A549 (cell line): ENCODE measurements around the gene FGF1. TPM values are rescaled to one million over a fixed set of nuclear protein-coding genes. Genes with fewer than 3 reads are reported as not detected.

Experiments
- ATAC-seq, 2 experiments: fragments of 200-7000 bp in 1 of 2; fragments of >200 bp in 1 of 2; cut with Nextera tagmentation in 1 of 2; cut with Tn5 transposase in 1 of 2; 3 replicates each; pipeline versions ENCODE4 v1.8.0 to v1.9.1; 2018 to 2020; ENCODE audit warnings: mild to moderate bottlenecking in 1 of 2, moderate library complexity in 1 of 2
- CTCF ChIA-PET: fragments of 300-600 bp; sonication (Branson Sonifier 250); formaldehyde crosslinking; extraction: SDS; loops from one replicate; lab custom pipeline; 2021; ENCODE audit warnings: antibody characterized with exemption, inconsistent platforms; lab: Yijun Ruan, JAX
- POLR2A ChIA-PET: fragments of 350-600 bp; formaldehyde crosslinking; extraction: SDS; loops from one replicate; lab custom pipeline; 2021; ENCODE audit warnings: antibody characterized with exemption, inconsistent platforms; lab: Yijun Ruan, JAX
- DNase-seq, 2 experiments: peaks; one replicate each; pipeline versions ENCODE4 v3.0.0 to v3.0.0-alpha.2; 2011 to 2016; ENCODE audit warnings: low read depth in 1 of 2, low spot score in 1 of 2
- FAIRE-seq: peaks from 2 replicates; lab custom pipeline; 2011; peaks lifted over from hg19 to GRCh38; lab: Jason Lieb, UNC
- H3K27ac ChIP-seq, 2 experiments: fragments of >200 bp; sonication (Bioruptor Twin); formaldehyde crosslinking; 3 replicates each; pipeline ENCODE4 v1.5.1; 2016 to 2017
- H3K4me1 ChIP-seq: fragments of >200 bp; sonication (Bioruptor Twin); formaldehyde crosslinking; 3 replicates; pipeline ENCODE4 v1.6.1; 2016
- H3K4me2 ChIP-seq: fragments of >200 bp; sonication (Bioruptor Twin); formaldehyde crosslinking; 3 replicates; pipeline ENCODE4 v1.6.1; 2016
- H3K4me3 ChIP-seq: fragments of >200 bp; sonication (Bioruptor Twin); formaldehyde crosslinking; 3 replicates; pipeline ENCODE4 v1.5.1; 2016
- H3K9me3 ChIP-seq: fragments of >200 bp; sonication (Bioruptor Twin); formaldehyde crosslinking; 3 replicates; pipeline ENCODE4 v1.6.1; 2016
- ATOH8 ChIP-seq: fragments of 250-450 bp; sonication (Bioruptor Pico); IDR thresholded peaks from 2 replicates; pipeline ENCODE4 v1.5.0; 2020; ENCODE audit warnings: low read depth, mild to moderate bottlenecking, moderate library complexity
- BCL3 ChIP-seq: fragments of >200 bp; sonication (Bioruptor Twin); formaldehyde crosslinking; IDR thresholded peaks from 3 replicates; pipeline ENCODE4 v1.6.1; 2016
- CHD2 ChIP-seq: fragments of 150-350 bp; IDR thresholded peaks from 2 replicates; pipeline ENCODE4 v1.6.1; 2014; ENCODE audit warnings: low read length; ENCODE audit not compliant: partially characterized antibody
- HDAC2 ChIP-seq: fragments of 200-600 bp; sonication (generic); IDR thresholded peaks from 2 replicates; pipeline ENCODE4 v1.6.1; 2016
- HES2 ChIP-seq: fragments of >200 bp; sonication (Bioruptor Twin); formaldehyde crosslinking; IDR thresholded peaks from 2 replicates; pipeline ENCODE4 v1.6.1; 2016
- JUN ChIP-seq, 2 experiments: fragments of >200 bp; sonication (Bioruptor Twin); formaldehyde crosslinking; IDR thresholded peaks; 2 replicates in 1 of 2; 3 replicates in 1 of 2; pipeline ENCODE4 v1.6.1; 2016 to 2017
- KDM5A ChIP-seq: fragments of 200-600 bp; sonication (generic); IDR thresholded peaks from 2 replicates; pipeline ENCODE4 v1.6.1; 2016; ENCODE audit warnings: antibody characterized with exemption, mild to moderate bottlenecking
- MAFK ChIP-seq: fragments of 450-650 bp; IDR thresholded peaks from 2 replicates; pipeline ENCODE4 v1.6.1; 2014; ENCODE audit not compliant: partially characterized antibody
- MAZ ChIP-seq: fragments of 150-350 bp; IDR thresholded peaks from 2 replicates; pipeline ENCODE4 v1.6.1; 2014; ENCODE audit warnings: antibody characterized with exemption, low read depth, low read length, borderline replicate concordance
- MYC ChIP-seq: IDR thresholded peaks from 2 replicates; pipeline ENCODE4 v1.6.1; 2012; ENCODE audit warnings: mild to moderate bottlenecking, inconsistent platforms, low read length, improper control_type of control experiment, borderline replicate concordance
- NR3C1 ChIP-seq: fragments of >200 bp; sonication (Bioruptor Twin); formaldehyde crosslinking; IDR thresholded peaks from 3 replicates; pipeline ENCODE4 v1.6.1; 2017
- PBX3 ChIP-seq: IDR thresholded peaks from 2 replicates; pipeline ENCODE4 v1.6.1; 2012
- RCOR1 ChIP-seq: fragments of 150-350 bp; IDR thresholded peaks from 2 replicates; pipeline ENCODE4 v1.6.1; 2014; ENCODE audit warnings: antibody characterized with exemption, low read length, low read depth
- REST ChIP-seq: fragments of 200-600 bp; sonication (generic); IDR thresholded peaks from 2 replicates; pipeline ENCODE4 v1.6.1; 2016; ENCODE audit warnings: antibody characterized with exemption, mild to moderate bottlenecking, moderate library complexity
- SMC3 ChIP-seq: fragments of >200 bp; sonication (Bioruptor Twin); formaldehyde crosslinking; IDR thresholded peaks from 3 replicates; pipeline ENCODE4 v1.6.1; 2018; ENCODE audit warnings: inconsistent platforms
- SREBF2 ChIP-seq: fragments of 450-650 bp; IDR thresholded peaks from 2 replicates; pipeline ENCODE4 v1.6.1; 2014; ENCODE audit warnings: mild to moderate bottlenecking, moderate library complexity
- TP53 ChIP-seq: fragments of 250-450 bp; sonication (Bioruptor Pico); IDR thresholded peaks from 2 replicates; pipeline ENCODE4 v1.5.0; 2021; ENCODE audit warnings: mild to moderate bottlenecking, moderate library complexity
- ZC3H11A ChIP-seq: fragments of 450-650 bp; IDR thresholded peaks from 2 replicates; pipeline ENCODE4 v1.6.1; 2014; ENCODE audit warnings: antibody characterized with exemption, mild to moderate bottlenecking
- ZFP36 ChIP-seq: fragments of 450-650 bp; IDR thresholded peaks from 2 replicates; pipeline ENCODE4 v1.6.1; 2014; ENCODE audit warnings: borderline replicate concordance; ENCODE audit not compliant: partially characterized antibody
- ZNF302 ChIP-seq: fragments of 250-450 bp; sonication (Bioruptor Pico); IDR thresholded peaks from 2 replicates; pipeline ENCODE4 v1.9.0; 2021; ENCODE audit warnings: inconsistent platforms, mild to moderate bottlenecking, moderate library complexity
- ZSCAN20 ChIP-seq: fragments of 250-450 bp; sonication (Bioruptor Pico); IDR thresholded peaks from 2 replicates; pipeline ENCODE4 v1.8.0; 2022; ENCODE audit warnings: mild to moderate bottlenecking, moderate library complexity
- WGBS: methylation state at CpG from one replicate; pipeline ENCODE4 v1.1.6; 2017; ENCODE audit errors: missing lambda C conversion rate; 5-methylcytosine and 5-hydroxymethylcytosine counted together
- polyA plus RNA-seq, 4 experiments: library from polyadenylated mRNA; depleted of rRNA in 3 of 4; stranded (reverse); fragments of >200 nt; fragmentation: RNase III in 1 of 4; extraction: RNeasy Plus Mini Kit Qiagen cat#74134 plus additional on column Dnase treatment in 1 of 4; gene quantifications; 2 replicates in 3 of 4; 3 replicates in 1 of 4; pipeline ENCODE4 v1.2.3, GENCODE V29; 2011 to 2017

Gene FGF1
- polyA plus RNA-seq, 2 of the 4 experiments (the other 2 are of a cell fraction), result 0.05 to 0.40 TPM

- CTCF ChIA-PET, result interaction anchor here (1.0 to 25.0 kb wide), 5 partner anchors 8 to 193 kb away, joined by 4 to 1307 read pairs (median 47); no protein-coding TSS in a partner anchor
- Histone ChIP-seq H3K4me3 (no peak overlapping the region), H3K4me2 (no peak overlapping the region), H3K9me3 (no peaks in the 10 kb centered on the region), H3K27ac (peak overlapping the region in 1 of 2 experiments; percentile 2; a peak in 2 of 6 replicates)
- WGBS, result 73% methylated on average over 9 of the region's 9 CpGs
- POLR2A ChIA-PET, result no interaction called here
- no peak for TF ChIP-seq TP53 (CRISPR knock-in tag)
- TF ChIP-seq HDAC2, result no peak
- TF ChIP-seq KDM5A, result no peak
- TF ChIP-seq ZFP36, result no peak
- no peak for TF ChIP-seq REST
- TF ChIP-seq CHD2, result no peak
- TF ChIP-seq ZC3H11A, result no peak
- TF ChIP-seq MYC, result no peak
- TF ChIP-seq NR3C1, result no peak
- no peak for TF ChIP-seq JUN (IDR thresholded peaks at IDR 0.05)
- no peak for TF ChIP-seq MAFK
- no peak for TF ChIP-seq RCOR1
- TF ChIP-seq, all 56 proteins: peak for 0
- ATAC-seq, result no peak
- H3K4me1 ChIP-seq, result peaks cover 25% of the 10 kb centered on the region
- no peak for FAIRE-seq
- DNase-seq, result no peak
Observed at GRCh38 chr5:142724821-142725220, 38.9 kb upstream of the FGF1 start.

GRCh38 chr5:142722896-142723295 is 37.0 kb upstream of the FGF1 start:
- 73% methylated on average over 4 of the region's 4 CpGs for WGBS
- POLR2A ChIA-PET, result interaction anchor here (0.7 kb wide), 1 partner anchor 165 kb away, joined by 3 read pairs; no protein-coding TSS in a partner anchor
- CTCF ChIA-PET, result interaction anchor here (0.6 to 25.0 kb wide), 12 partner anchors 9 to 192 kb away, joined by 3 to 1307 read pairs (median 8); partner anchors contain the start of gene ARHGAP26
- Histone ChIP-seq H3K4me2 (no peak overlapping the region), H3K4me3 (no peak overlapping the region), H3K27ac (no peak overlapping the region), H3K4me1 (peaks cover 28% of the 10 kb centered on the region), H3K9me3 (no peaks in the 10 kb centered on the region)
- FAIRE-seq, result no peak
- TF ChIP-seq RCOR1 (no peak), MYC (no peak)
- no peak for ATAC-seq
- DNase-seq, result no peak

GRCh38 chr5:142722146-142722545 is 36.3 kb upstream of the FGF1 start:
- no peak overlapping the region for H3K4me2 ChIP-seq
- FAIRE-seq (no peak), ATAC-seq (no peak), DNase-seq (no peak)
- H3K9me3 ChIP-seq, result no peaks in the 10 kb centered on the region
- CTCF ChIA-PET, result interaction anchor here (1.4 to 25.0 kb wide), 8 partner anchors 9 to 191 kb away, joined by 4 to 1307 read pairs (median 32); partner anchors contain the start of gene ARHGAP26
- peaks cover 31% of the 10 kb centered on the region for H3K4me1 ChIP-seq
- no peak overlapping the region for H3K27ac ChIP-seq
- POLR2A ChIA-PET, result no interaction called here
- WGBS, result 95% methylated on average over 6 of the region's 6 CpGs
- H3K4me3 ChIP-seq, result no peak overlapping the region
- no peak for TF ChIP-seq MAZ
- no peak for TF ChIP-seq HES2
- no peak for TF ChIP-seq MYC
- no peak for TF ChIP-seq KDM5A
- no peak for TF ChIP-seq ZSCAN20
- TF ChIP-seq SMC3, result no peak
- no peak for TF ChIP-seq ATOH8 (CRISPR knock-in tag)
- TF ChIP-seq CHD2, result no peak
- TF ChIP-seq TP53 (CRISPR knock-in tag), result no peak
- TF ChIP-seq BCL3, result no peak
- no peak for TF ChIP-seq SREBF2
- no peak for TF ChIP-seq PBX3
- no peak for TF ChIP-seq ZNF302 (CRISPR knock-in tag)
- TF ChIP-seq, all 56 proteins: peak for 0
